Stomach (tissue), 9 donors: Measurements from ENCODE around the gene RHBDD3. TPM values are rescaled to one million over a fixed set of nuclear protein-coding genes. Genes with fewer than 3 reads are reported as not detected.
"Not testable (repeated sequence)": the region's sequence is repeated elsewhere in the genome, so short reads cannot be mapped to it uniquely, and the experiment has no call there.

Experiments
- DNase-seq, 2 donors: peaks; one replicate each; pipeline versions ENCODE4 v3.0.0 to v3.0.0-alpha.2; 2013 to 2019
- H3K27ac ChIP-seq, 5 donors: fragments of 200-600 bp in 4 of 5; sonication (generic) in 4 of 5; one replicate each; pipeline ENCODE4 v1.5.1; 2013 to 2019; ENCODE audit warnings: mild to moderate bottlenecking in 1 of 5, moderate library complexity in 1 of 5
- H3K27me3 ChIP-seq, 3 donors: fragments of 200-600 bp; sonication (generic); one replicate each; pipeline ENCODE4 v1.5.1; 2017 to 2019; ENCODE audit warnings: mixed run types in 1 of 3
- H3K36me3 ChIP-seq, 4 donors: fragments of 200-600 bp; sonication (generic); 1 replicate in 3 of 4; 2 replicates in 1 of 4; pipeline ENCODE4 v1.5.1; 2016 to 2019
- H3K4me1 ChIP-seq, 4 donors: fragments of 200-600 bp; sonication (generic); one replicate each; pipeline ENCODE4 v1.5.1; 2016 to 2019
- H3K4me3 ChIP-seq, 4 donors: fragments of 200-600 bp; sonication (generic) in 3 of 4; one replicate each; pipeline ENCODE4 v1.5.1; 2016 to 2019; ENCODE audit warnings: mild to moderate bottlenecking in 1 of 4
- H3K9me3 ChIP-seq, 4 donors: fragments of 200-600 bp; sonication (generic); one replicate each; pipeline ENCODE4 v1.5.1; 2016 to 2019
- CTCF ChIP-seq, 7 experiments: fragments of 450-650 bp in 4 of 7; fragments of 200-600 bp in 3 of 7; sonication (generic) in 3 of 7; IDR thresholded peaks; one replicate each; pipeline ENCODE4 v1.5.1; 2016 to 2019; ENCODE audit warnings: antibody characterized with exemption in 7 of 7, control low read depth in 2 of 7, mild to moderate bottlenecking in 1 of 7
- EP300 ChIP-seq: sonication (generic); formaldehyde crosslinking; IDR thresholded peaks from one replicate; pipeline ENCODE4 v1.6.1; 2017; ENCODE audit warnings: antibody characterized with exemption
- POLR2A ChIP-seq, 4 donors: fragments of 450-650 bp; IDR thresholded peaks; one replicate each; pipeline ENCODE4 v1.6.1; 2016; ENCODE audit warnings: antibody characterized with exemption in 4 of 4, control low read depth in 2 of 4, mild to moderate bottlenecking in 1 of 4, moderate library complexity in 1 of 4
- POLR2AphosphoS5 ChIP-seq, 3 donors: sonication (generic); formaldehyde crosslinking; IDR thresholded peaks; one replicate each; pipeline ENCODE4 v1.6.1; 2016; ENCODE audit warnings: antibody characterized with exemption in 3 of 3
- WGBS, 5 donors: extraction: QIAGEN DNeasy Blood & Tissue Kit in 3 of 5; methylation state at CpG; one replicate each; pipeline versions ENCODE4 v1.1.5 to v1.1.7; 2013 to 2018; 5-methylcytosine and 5-hydroxymethylcytosine counted together
- intact Hi-C: fragments of 100-400 bp; cut with DNase I; formaldehyde crosslinking; loops from one replicate; pipeline ENCODE4 v1.15.1; 2023; ENCODE audit warnings: low total_unique reads
- polyA plus RNA-seq, 3 donors: library from polyadenylated mRNA; stranded (reverse); fragments of 200-250 nt; gene quantifications; one replicate each; pipeline ENCODE4 v1.2.3, GENCODE V29; 2013
- total RNA-seq, 5 donors: library from RNA; depleted of rRNA; stranded (reverse); fragments of >200 nt; gene quantifications; one replicate each; pipeline versions ENCODE4 v1.1.0 to v1.2.3, GENCODE V29; 2014 to 2016
- donor health status: healthy with polysubstance abuse.
- donor health status: Bipolar disorder and iron deficiency.
- donor health status: healthy.

RHBDD3 gene
- total and polyA plus RNA-seq, 8 donors: 9.8 to 76.5 (median 20.0) TPM

- 77 to 87% (median 81%) methylated on average over 15 to 19 of the region's 19 CpGs for WGBS, 5 donors
- peaks cover 21 to 47% (median 41%) of the 10 kb centered on the region in 4 donors for H3K4me1 ChIP-seq
- intact Hi-C loops: no loop called here
- H3K9me3 ChIP-seq: no peaks in the 10 kb centered on the region
- peak in 1 of 2 donors; percentile 80 for DNase-seq
- no peaks in the 10 kb centered on the region for H3K36me3 ChIP-seq
- H3K27ac ChIP-seq: peak overlapping the region; percentile 55 to 69 (median 66)
- no peaks in the 10 kb centered on the region for H3K27me3 ChIP-seq
- TF ChIP-seq CTCF (IDR thresholded peaks at IDR 0.05) (no peak), EP300 (no peak), POLR2AphosphoS5 (IDR thresholded peaks at IDR 0.05) (no peak)
- H3K4me3 ChIP-seq: no peak overlapping the region
Measured at GRCh38 chr22:29224121-29224858, 43.5 kb downstream of the RHBDD3 start.

- H3K27me3 ChIP-seq: no peaks in the 10 kb centered on the region
- H3K4me3 ChIP-seq: no peak overlapping the region
- peaks cover 15 to 41% (median 34%) of the 10 kb centered on the region in 4 donors for H3K4me1 ChIP-seq
- TF ChIP-seq EP300: no peak
- no peak for TF ChIP-seq CTCF (IDR thresholded peaks at IDR 0.05)
- TF ChIP-seq POLR2AphosphoS5 (IDR thresholded peaks at IDR 0.05): no peak
- TF ChIP-seq POLR2A (IDR thresholded peaks at IDR 0.05): no peak
- intact Hi-C loops: no loop called here
- peak overlapping the region in 4 of 5 donors; percentile 22 to 45 (median 32) for H3K27ac ChIP-seq
- DNase-seq: peak; percentile 48 to 60
- 28 to 52% (median 35%) methylated on average over 14 of the region's 14 CpGs for WGBS, 5 donors
- no peaks in the 10 kb centered on the region for H3K9me3 ChIP-seq
- no peaks in the 10 kb centered on the region for H3K36me3 ChIP-seq
Measured at GRCh38 chr22:29219881-29220670, 47.7 kb downstream of the RHBDD3 start.

- Histone ChIP-seq H3K27ac (peak overlapping the region in 2 of 5 donors; percentile 36 to 45), H3K4me1 (peaks cover 15 to 35% (median 28%) of the 10 kb centered on the region in 4 donors)
- H3K9me3 ChIP-seq, H3K27me3 ChIP-seq, H3K36me3 ChIP-seq, H3K4me3 ChIP-seq, intact Hi-C loops, DNase-seq: not testable (repeated sequence)
- WGBS, 5 donors: 57 to 93% (median 80%) methylated on average over 2 of the region's 2 CpGs
Measured at GRCh38 chr22:29219409-29219782, 48.4 kb downstream of the RHBDD3 start.

GRCh38 chr22:29218758-29219408 is 48.9 kb downstream of the RHBDD3 start:
- Histone ChIP-seq H3K27me3 (no peaks in the 10 kb centered on the region), H3K4me1 (peaks cover 13 to 32% (median 23%) of the 10 kb centered on the region in 4 donors), H3K27ac (no peak overlapping the region), H3K9me3 (no peaks in the 10 kb centered on the region), H3K4me3 (no peak overlapping the region), H3K36me3 (no peaks in the 10 kb centered on the region)
- intact Hi-C loops: no loop called here
- WGBS, 5 donors: 84 to 97% (median 91%) methylated on average over 6 to 11 of the region's 11 CpGs
- DNase-seq: no peak
- no peak for TF ChIP-seq CTCF (IDR thresholded peaks at IDR 0.05)
- no peak for TF ChIP-seq POLR2A (IDR thresholded peaks at IDR 0.05)
- no peak for TF ChIP-seq POLR2AphosphoS5 (IDR thresholded peaks at IDR 0.05)
- no peak for TF ChIP-seq EP300
